Central memory CD8-positive, alpha-beta T cell (primary cell): ENCODE data around the gene FHOD3.
"Not testable (repeated sequence)": the region's sequence is repeated elsewhere in the genome, so short reads cannot be mapped to it uniquely, and the experiment has no call there.

Experiments used
- ATAC-seq: fragments of 150-1000 bp; cut with Tn5 transposase; replicated peaks from 2 replicates; pipeline ENCODE4 v1.10.0; 2022; ENCODE audit warnings: mild to moderate bottlenecking, moderate FRiP score, moderate number of reproducible peaks; ENCODE audit not compliant: poor library complexity, severe bottlenecking; ENCODE audit errors: extremely low read depth
- DNase-seq, 2 donors: peaks; one replicate each; pipeline ENCODE4 v3.0.0; 2021; ENCODE audit warnings: low spot score in 2 of 2
- H3K27ac Mint-ChIP-seq: one replicate; pipeline ENCODE4 v1.8.0; 2022; ENCODE audit warnings: low read depth, mild to moderate bottlenecking, moderate library complexity, mixed read lengths
- H3K27me3 Mint-ChIP-seq: one replicate; pipeline ENCODE4 v1.8.0; 2022; ENCODE audit warnings: mixed read lengths
- H3K36me3 Mint-ChIP-seq: one replicate; pipeline ENCODE4 v1.8.0; 2022; ENCODE audit warnings: mild to moderate bottlenecking, moderate library complexity, mixed read lengths; ENCODE audit not compliant: insufficient read depth
- H3K4me1 Mint-ChIP-seq: one replicate; pipeline ENCODE4 v1.8.0; 2022; ENCODE audit warnings: mixed read lengths
- H3K4me3 Mint-ChIP-seq: one replicate; pipeline ENCODE4 v1.8.0; 2022; ENCODE audit warnings: mild to moderate bottlenecking, moderate library complexity, mixed read lengths
- H3K9me3 Mint-ChIP-seq: one replicate; pipeline ENCODE4 v1.8.0; 2022; ENCODE audit warnings: mixed read lengths

FHOD3 gene

GRCh38 chr18:36702401-36703013 lies 405.0 kb downstream of the FHOD3 start:
- H3K27me3 Mint-ChIP-seq, result peaks cover 64% of the 10 kb centered on the region
- H3K36me3 Mint-ChIP-seq, result no peaks in the 10 kb centered on the region
- H3K4me3 Mint-ChIP-seq, result no peak overlapping the region
- H3K9me3 Mint-ChIP-seq, result no peaks in the 10 kb centered on the region
- no peaks in the 10 kb centered on the region for H3K4me1 Mint-ChIP-seq
- ATAC-seq, result no peak
- no peak for DNase-seq
- H3K27ac Mint-ChIP-seq, result no peak overlapping the region

- Mint-ChIP-seq H3K9me3 (no peaks in the 10 kb centered on the region), H3K36me3 (no peaks in the 10 kb centered on the region)
- no peak for ATAC-seq
These were observed 406.6 kb downstream of the FHOD3 start for GRCh38 chr18:36704156-36704555.

GRCh38 chr18:36706134-36706881 lies 408.8 kb downstream of the FHOD3 start:
- no peaks in the 10 kb centered on the region for H3K9me3 Mint-ChIP-seq
- no peaks in the 10 kb centered on the region for H3K36me3 Mint-ChIP-seq
- H3K4me3 Mint-ChIP-seq, result no peak overlapping the region
- DNase-seq (no peak), ATAC-seq (no peak)
- H3K4me1 Mint-ChIP-seq, result no peaks in the 10 kb centered on the region
- no peak overlapping the region for H3K27ac Mint-ChIP-seq
- peaks cover 66% of the 10 kb centered on the region for H3K27me3 Mint-ChIP-seq

More at GRCh38 chr18:36704156-36704555, 406.6 kb downstream of the FHOD3 start:
- no peak overlapping the region for H3K4me3 Mint-ChIP-seq
- no peak overlapping the region for H3K27ac Mint-ChIP-seq
- H3K4me1 Mint-ChIP-seq, result no peaks in the 10 kb centered on the region
- H3K27me3 Mint-ChIP-seq, result peaks cover 80% of the 10 kb centered on the region
- no peak for DNase-seq

GRCh38 chr18:36708366-36708765 lies 410.9 kb downstream of the FHOD3 start:
- no peak overlapping the region for H3K4me3 Mint-ChIP-seq
- no peak overlapping the region for H3K27ac Mint-ChIP-seq
- DNase-seq (no peak), ATAC-seq (no peak)
- no peaks in the 10 kb centered on the region for H3K4me1 Mint-ChIP-seq
- peaks cover 58% of the 10 kb centered on the region for H3K27me3 Mint-ChIP-seq
- H3K36me3 Mint-ChIP-seq, result no peaks in the 10 kb centered on the region
- no peaks in the 10 kb centered on the region for H3K9me3 Mint-ChIP-seq

GRCh38 chr18:36709315-36709714 lies 411.8 kb downstream of the FHOD3 start:
- Mint-ChIP-seq H3K4me3 (no peak overlapping the region), H3K36me3 (no peaks in the 10 kb centered on the region), H3K4me1 (no peaks in the 10 kb centered on the region), H3K27me3 (peaks cover 49% of the 10 kb centered on the region), H3K9me3 (no peaks in the 10 kb centered on the region), H3K27ac (no peak overlapping the region)
- no peak for ATAC-seq
- no peak for DNase-seq

- Mint-ChIP-seq H3K4me1 (no peaks in the 10 kb centered on the region), H3K9me3 (no peaks in the 10 kb centered on the region), H3K4me3 (no peak overlapping the region), H3K27me3 (peaks cover 30% of the 10 kb centered on the region), H3K36me3 (no peaks in the 10 kb centered on the region), H3K27ac (no peak overlapping the region)
- ATAC-seq (no peak), DNase-seq (no peak)
These were observed 413.7 kb downstream of the FHOD3 start for GRCh38 chr18:36711014-36711725.

DNA sequence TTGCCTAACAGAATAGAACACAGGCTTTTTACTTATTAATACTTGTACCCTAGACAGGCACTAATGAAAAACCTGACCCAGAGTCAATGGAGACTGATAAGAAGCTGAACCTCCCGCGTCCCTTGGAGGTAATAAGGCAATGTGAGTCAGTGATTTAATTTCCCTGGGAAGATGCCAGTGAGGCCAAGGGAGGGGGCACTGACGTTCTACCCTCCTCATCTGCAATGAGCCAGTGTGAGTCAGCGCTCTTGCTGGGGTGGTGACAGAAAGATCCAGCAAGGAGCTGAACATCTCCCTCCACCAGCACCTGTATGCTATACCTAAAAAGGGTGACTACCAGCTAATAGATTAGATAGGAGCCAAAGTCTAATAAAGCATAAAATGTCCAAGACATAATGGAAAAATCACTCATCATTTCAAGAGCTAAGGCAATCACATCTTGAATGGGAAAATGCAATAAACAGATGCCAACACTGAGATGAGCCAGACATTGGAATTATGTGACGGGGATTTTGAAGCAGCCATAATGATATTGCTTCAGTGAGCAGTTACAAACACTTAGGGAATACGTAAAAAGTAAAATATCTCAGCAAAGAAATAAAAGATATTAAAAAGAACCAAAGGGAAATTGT lies 414.4 kb downstream of the FHOD3 start:
- Mint-ChIP-seq H3K27ac (no peak overlapping the region), H3K4me3 (no peak overlapping the region), H3K36me3 (no peaks in the 10 kb centered on the region), H3K4me1 (no peaks in the 10 kb centered on the region), H3K9me3 (no peaks in the 10 kb centered on the region), H3K27me3 (peaks cover 27% of the 10 kb centered on the region)
- no peak for ATAC-seq
- DNase-seq, result no peak

DNA sequence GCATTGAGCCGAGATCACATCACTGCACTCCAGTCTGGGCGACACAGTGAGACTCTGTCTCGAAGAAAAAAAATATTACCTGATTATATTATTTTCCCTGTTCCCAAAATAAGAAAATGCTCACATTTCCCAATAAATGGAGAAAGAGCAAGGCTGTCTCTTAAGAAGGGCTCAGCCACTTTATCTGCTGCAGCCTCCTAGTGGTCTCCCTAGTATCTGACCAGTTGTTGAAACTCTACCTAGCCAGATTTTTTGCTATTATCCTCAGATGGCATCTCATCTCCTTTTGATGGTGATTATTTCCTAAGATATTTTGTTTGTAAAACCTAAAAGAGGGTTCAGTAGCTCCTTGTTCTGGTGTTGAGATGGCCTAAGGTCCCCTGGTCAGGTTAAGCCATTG lies 417.0 kb downstream of the FHOD3 start:
- DNase-seq (no peak), ATAC-seq (no peak)
- no peak overlapping the region for H3K27ac Mint-ChIP-seq
- no peaks in the 10 kb centered on the region for H3K4me1 Mint-ChIP-seq
- H3K4me3 Mint-ChIP-seq, result no peak overlapping the region
- no peaks in the 10 kb centered on the region for H3K9me3 Mint-ChIP-seq
- H3K27me3 Mint-ChIP-seq, result peaks cover 2% of the 10 kb centered on the region
- no peaks in the 10 kb centered on the region for H3K36me3 Mint-ChIP-seq

- ATAC-seq (no peak), DNase-seq (no peak)
- H3K27me3 Mint-ChIP-seq, result no peaks in the 10 kb centered on the region
- H3K36me3 Mint-ChIP-seq, result no peaks in the 10 kb centered on the region
- no peaks in the 10 kb centered on the region for H3K9me3 Mint-ChIP-seq
- H3K27ac Mint-ChIP-seq, result no peak overlapping the region
- no peaks in the 10 kb centered on the region for H3K4me1 Mint-ChIP-seq
- H3K4me3 Mint-ChIP-seq, result no peak overlapping the region
These were observed 420.1 kb downstream of the FHOD3 start for GRCh38 chr18:36717422-36718110.

GRCh38 chr18:36718705-36719328 lies 421.3 kb downstream of the FHOD3 start:
- Mint-ChIP-seq H3K9me3 (no peaks in the 10 kb centered on the region), H3K36me3 (no peaks in the 10 kb centered on the region), H3K27me3 (no peaks in the 10 kb centered on the region), H3K27ac (no peak overlapping the region), H3K4me1 (no peaks in the 10 kb centered on the region), H3K4me3 (no peak overlapping the region)
- no peak for ATAC-seq
- DNase-seq, result no peak

DNA sequence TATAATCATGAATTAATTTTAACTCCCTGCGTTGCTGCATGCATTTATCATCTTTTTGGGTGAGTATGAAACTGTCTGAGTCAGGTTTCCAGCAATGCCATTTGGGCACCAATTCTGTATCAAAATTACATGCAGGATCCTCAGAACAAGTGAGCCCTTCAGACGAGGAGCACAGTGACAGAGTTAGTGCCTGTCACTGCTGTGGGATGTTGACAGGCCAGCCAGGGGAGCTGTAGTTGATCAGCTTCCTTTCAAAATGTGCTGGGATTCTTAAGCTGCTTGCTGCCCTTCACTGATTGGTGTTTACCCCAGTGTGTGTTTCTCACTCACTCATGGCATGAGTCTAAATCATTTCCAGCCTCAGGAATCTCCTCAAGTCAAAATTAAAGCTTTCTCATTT lies 422.1 kb downstream of the FHOD3 start:
- Mint-ChIP-seq H3K36me3 (no peaks in the 10 kb centered on the region), H3K9me3 (no peaks in the 10 kb centered on the region), H3K27ac (no peak overlapping the region), H3K4me1 (no peaks in the 10 kb centered on the region), H3K27me3 (peaks cover 5% of the 10 kb centered on the region), H3K4me3 (no peak overlapping the region)
- DNase-seq, result no peak
- no peak for ATAC-seq

GRCh38 chr18:36721351-36721750 lies 423.8 kb downstream of the FHOD3 start:
- peaks cover 14% of the 10 kb centered on the region for H3K27me3 Mint-ChIP-seq
- H3K4me1 Mint-ChIP-seq, ATAC-seq, DNase-seq, H3K4me3 Mint-ChIP-seq, H3K27ac Mint-ChIP-seq, H3K9me3 Mint-ChIP-seq, H3K36me3 Mint-ChIP-seq: not testable (repeated sequence)
